Measurements from ENCODE around the gene NDRG3. TPM values are rescaled to one million over a fixed set of nuclear protein-coding genes. Genes with fewer than 3 reads are reported as not detected.

NDRG3 gene
- total and polyA plus RNA-seq, 2 of the 8 experiments (the other 6 are each of a cell fraction or from before 2014, with no cell fraction given): 25.7 to 32.3 TPM

GRCh38 chr20:36756496-36756895 lies 10.6 kb upstream of the NDRG3 start:
- Histone ChIP-seq H4K5ac (ENCODE audit: insufficient read length, low read depth, low read length) (no peak overlapping the region), H3K56ac (replicated peaks; ENCODE audit: insufficient read length, low read depth, low read length) (no peak overlapping the region), H3K23me2 (ENCODE audit: low read depth, low read length) (no peaks in the 10 kb centered on the region), H3K4me1 (replicated peaks in 1 of 4; ENCODE audit: control insufficient read depth in 3 of 4, insufficient read depth in 4 of 4, low read length in 3 of 4) (no peaks in the 10 kb centered on the region), H2BK5ac (ENCODE audit: low read depth, low read length) (no peak overlapping the region), H2AFZ (ENCODE audit: low read length) (no peak overlapping the region), H3K9me3 (ENCODE audit: insufficient read depth in 2 of 2, low read depth in 1 of 2, low read length in 1 of 2) (no peaks in the 10 kb centered on the region), H3K9ac (replicated peaks in 1 of 4; ENCODE audit: extremely low read depth in 1 of 4, low read depth in 3 of 4, low read length in 3 of 4) (no peak overlapping the region), H2BK15ac (ENCODE audit: low read length) (no peak overlapping the region), H2BK120ac (replicated peaks; ENCODE audit: low read depth, low read length) (no peak overlapping the region), H2AK5ac (ENCODE audit: low read depth, low read length) (no peak overlapping the region), H3K14ac (ENCODE audit: insufficient read length) (no peak overlapping the region), H3K27ac (ENCODE audit: low read depth, low read length) (no peak overlapping the region), H3K79me1 (ENCODE audit: low read depth, low read length) (no peaks in the 10 kb centered on the region), H3K36me3 (ENCODE audit: control insufficient read depth in 2 of 4, insufficient read depth in 4 of 4, low read length in 3 of 4) (peaks cover 10 to 53% (median 49%) of the 10 kb centered on the region in 4 experiments), H3K27me3 (replicated peaks in 1 of 4; ENCODE audit: control insufficient read depth in 3 of 4, extremely low read depth in 1 of 4, insufficient read depth in 3 of 4, low read length in 3 of 4) (no peaks in the 10 kb centered on the region), H3K4me2 (ENCODE audit: insufficient read depth in 1 of 2, low read depth in 2 of 2, low read length in 2 of 2) (no peak overlapping the region), H3K4ac (replicated peaks; ENCODE audit: insufficient read length, low read depth, low read length) (no peak overlapping the region), H4K20me1 (replicated peaks in 1 of 2; ENCODE audit: control insufficient read depth in 1 of 2, insufficient read depth in 2 of 2, low read length in 2 of 2) (peaks cover 1 to 2% of the 10 kb centered on the region in 2 experiments), H4K8ac (ENCODE audit: extremely low read depth, insufficient read depth, low read length) (no peak overlapping the region), H3K4me3 (ENCODE audit: extremely low read depth in 1 of 4, insufficient read depth in 2 of 4, low read depth in 3 of 4, low read length in 4 of 4) (no peak overlapping the region), H3K79me2 (ENCODE audit: control insufficient read depth in 1 of 2, insufficient read depth in 2 of 2, low read length in 2 of 2) (no peaks in the 10 kb centered on the region), H3K23ac (ENCODE audit: insufficient read length) (no peak overlapping the region), H3K18ac (ENCODE audit: extremely low read depth, low read length) (no peak overlapping the region), H2BK20ac (ENCODE audit: low read length) (no peak overlapping the region), H2BK12ac (ENCODE audit: low read depth, low read length) (no peak overlapping the region), H4K91ac (replicated peaks; ENCODE audit: insufficient read length, low read length) (no peak overlapping the region)
- no peak for DNase-seq (ENCODE audit: low read depth in 1 of 2, low spot score in 2 of 2)
- ChIA-PET CTCF (ENCODE audit: partially characterized antibody) (interaction anchor here (0.8 to 3.6 kb wide), 10 partner anchors 12 to 326 kb away, joined by 3 to 28 read pairs (median 9); partner anchors contain the start of gene SLA2), POLR2A (ENCODE audit: partially characterized antibody) (no interaction called here)
- FAIRE-seq: no peak
- TF ChIP-seq NRF1 (IDR thresholded peaks at IDR 0.05; ENCODE audit: low read depth, low read length) (no peak), CHD2 (IDR thresholded peaks at IDR 0.05; ENCODE audit: low read length) (no peak), MAX (IDR thresholded peaks at IDR 0.05) (no peak), CEBPB (IDR thresholded peaks at IDR 0.05; ENCODE audit: low read depth, low read length) (no peak), KDM1A (IDR thresholded peaks at IDR 0.05; ENCODE audit: borderline replicate concordance, low read length) (no peak), SUZ12 (IDR thresholded peaks at IDR 0.05; ENCODE audit: low read length) (no peak), CBX5 (IDR thresholded peaks at IDR 0.05; ENCODE audit: low read depth, low read length) (no peak)

Measured in H1 (cell line).